ENCODE measurements around the gene OVOL1. TPM values are rescaled to one million over a fixed set of nuclear protein-coding genes. Genes with fewer than 3 reads are reported as not detected.

The OVOL1 gene
- total RNA-seq, result 15.0 TPM

GRCh38 chr11:65786786-65787636, at the start of gene OVOL1:
Gene OVOL1 (plus strand): TSS chr11:65787063. CDS start chr11:65787374, 311 bp downstream.

GRCh38 chr11:65780770-65781151, 6.1 kb upstream of the OVOL1 start, which contains the start of gene AP5B1:
Gene AP5B1 (minus strand): TSS chr11:65780976. CDS start chr11:65780591, 385 bp downstream.

GRCh38 chr11:65833297-65834030, 46.6 kb downstream of the OVOL1 start, which contains the start of gene SNX32:
Gene SNX32 (plus strand): TSS chr11:65833963. CDS start chr11:65834066, 103 bp downstream.

Other genes with a start within 250 kb of the OVOL1 start
- gene LTBP3, start 228.7 kb upstream of the OVOL1 start, total RNA-seq, result 151 TPM
- gene ZNRD2, start 216.6 kb upstream of the OVOL1 start, total RNA-seq, result 41.4 TPM
- 23.0 TPM for gene FAM89B, start 214.5 kb upstream of the OVOL1 start, total RNA-seq
- 99.4 TPM for gene EHBP1L1, start 211.0 kb upstream of the OVOL1 start, total RNA-seq
- 0.35 TPM for gene KCNK7, start 191.3 kb upstream of the OVOL1 start, total RNA-seq
- gene MAP3K11, start 172.8 kb upstream of the OVOL1 start, total RNA-seq, result 45.9 TPM
- gene PCNX3, start 171.3 kb upstream of the OVOL1 start, total RNA-seq, result 25.6 TPM
- 35.8 TPM for gene SIPA1, start 149.0 kb upstream of the OVOL1 start, total RNA-seq
- 35.4 TPM for gene RELA, start 124.1 kb upstream of the OVOL1 start, total RNA-seq
- 52.8 TPM for gene KAT5, start 74.8 kb upstream of the OVOL1 start, total RNA-seq
- 35.3 TPM for gene RNASEH2C, start 66.3 kb upstream of the OVOL1 start, total RNA-seq
- gene AP5B1, start 6.1 kb upstream of the OVOL1 start, total RNA-seq, result 11.6 TPM
- 1.9 TPM for gene SNX32, start 46.9 kb downstream of the OVOL1 start, total RNA-seq
- 360 TPM for gene CFL1, start 71.1 kb downstream of the OVOL1 start, total RNA-seq
- 53.4 TPM for gene MUS81, start 73.4 kb downstream of the OVOL1 start, total RNA-seq
- gene EFEMP2, start 85.7 kb downstream of the OVOL1 start, total RNA-seq, result 104 TPM
- 1.4 TPM for gene CTSW, start 92.8 kb downstream of the OVOL1 start, total RNA-seq
- 119 TPM for gene FIBP, start 101.4 kb downstream of the OVOL1 start, total RNA-seq
- 20.8 TPM for gene CCDC85B, start 103.6 kb downstream of the OVOL1 start, total RNA-seq
- gene FOSL1, start 113.3 kb downstream of the OVOL1 start, total RNA-seq, result not detected
- 29.8 TPM for gene C11orf68, start 132.0 kb downstream of the OVOL1 start, total RNA-seq
- gene DRAP1, start 132.4 kb downstream of the OVOL1 start, total RNA-seq, result 55.9 TPM
- gene TSGA10IP, start 158.4 kb downstream of the OVOL1 start, total RNA-seq, result not detected
- 60.9 TPM for gene SART1, start 174.7 kb downstream of the OVOL1 start, total RNA-seq
- gene EIF1AD, start 215.1 kb downstream of the OVOL1 start, total RNA-seq, result 23.2 TPM
- 37.6 TPM for gene BANF1, start 215.4 kb downstream of the OVOL1 start, total RNA-seq
- not detected for gene CST6, start 224.9 kb downstream of the OVOL1 start, total RNA-seq
- not detected for gene CATSPER1, start 239.4 kb downstream of the OVOL1 start, total RNA-seq